ENCODE measurements around the gene NIFK. TPM values are rescaled to one million over a fixed set of nuclear protein-coding genes. Genes with fewer than 3 reads are reported as not detected.

NIFK gene
- total and polyA plus RNA-seq, 10 donors = 28.4 to 74.7 (median 44.9) TPM

GRCh38 chr2:121776885-121777698, 40.4 kb upstream of the NIFK start:
- Histone ChIP-seq H3K4me3 (no peak overlapping the region), H3K27me3 (replicated peaks in 1 of 7) (peaks cover 0 to 7% (median 0%) of the 10 kb centered on the region in 7 donors), H3K4me1 (no peaks in the 10 kb centered on the region), H3K36me3 (no peaks in the 10 kb centered on the region), H3K27ac (no peak overlapping the region), H3K9me3 (no peaks in the 10 kb centered on the region)
- intact Hi-C loops (cut with DNase I; ENCODE audit: low total_unique reads) = no loop called here
- WGBS, 5 donors = 74 to 88% (median 83%) methylated on average over 12 of the region's 12 CpGs
- TF ChIP-seq POLR2AphosphoS5 (IDR thresholded peaks at IDR 0.05) = no peak
- TF ChIP-seq CTCF (IDR thresholded peaks at IDR 0.05 in 8 of 11, conservative IDR thresholded peaks at IDR 0.05 in 3 of 11) = no peak
- no peak for TF ChIP-seq POLR2A (IDR thresholded peaks at IDR 0.05)
- no peak for DNase-seq

- TF ChIP-seq POLR2A (IDR thresholded peaks at IDR 0.05) = no peak
- no peak for TF ChIP-seq CTCF (IDR thresholded peaks at IDR 0.05 in 8 of 11, conservative IDR thresholded peaks at IDR 0.05 in 3 of 11)
- no peak for TF ChIP-seq POLR2AphosphoS5 (IDR thresholded peaks at IDR 0.05)
- intact Hi-C loops (cut with DNase I; ENCODE audit: low total_unique reads) = no loop called here
- no peak for DNase-seq
These were observed 39.7 kb upstream of the NIFK start for GRCh38 chr2:121776361-121776760.

GRCh38 chr2:121774235-121774634, 37.6 kb upstream of the NIFK start:
- H3K27me3 ChIP-seq (replicated peaks in 1 of 7) = no peaks in the 10 kb centered on the region
- intact Hi-C loops (cut with DNase I; ENCODE audit: low total_unique reads) = no loop called here
- H3K9me3 ChIP-seq = no peaks in the 10 kb centered on the region
- H3K36me3 ChIP-seq = peaks cover 0 to 13% (median 3%) of the 10 kb centered on the region in 6 donors
- no peak overlapping the region for H3K4me3 ChIP-seq
- TF ChIP-seq CTCF (IDR thresholded peaks at IDR 0.05 in 8 of 11, conservative IDR thresholded peaks at IDR 0.05 in 3 of 11) = no peak
- TF ChIP-seq POLR2AphosphoS5 (IDR thresholded peaks at IDR 0.05) = no peak
- TF ChIP-seq POLR2A (IDR thresholded peaks at IDR 0.05) = no peak
- WGBS, 5 donors = 88 to 96% (median 95%) methylated on average over 13 of the region's 13 CpGs
- H3K4me1 ChIP-seq = no peaks in the 10 kb centered on the region
- no peak for DNase-seq
- no peak overlapping the region for H3K27ac ChIP-seq

More at GRCh38 chr2:121776361-121776760, 39.7 kb upstream of the NIFK start:
- Histone ChIP-seq H3K4me1 (no peaks in the 10 kb centered on the region), H3K9me3 (no peaks in the 10 kb centered on the region), H3K27ac (no peak overlapping the region), H3K36me3 (no peaks in the 10 kb centered on the region), H3K27me3 (replicated peaks in 1 of 7) (peaks cover 0 to under 1% (median 0%) of the 10 kb centered on the region in 7 donors), H3K4me3 (no peak overlapping the region)
- 71 to 83% (median 80%) methylated on average over 3 of the region's 3 CpGs for WGBS, 5 donors

GRCh38 chr2:121771976-121772742, 35.5 kb upstream of the NIFK start:
- no peak for TF ChIP-seq CTCF (IDR thresholded peaks at IDR 0.05 in 8 of 11, conservative IDR thresholded peaks at IDR 0.05 in 3 of 11)
- TF ChIP-seq POLR2AphosphoS5 (IDR thresholded peaks at IDR 0.05) = no peak
- no peak for TF ChIP-seq POLR2A (IDR thresholded peaks at IDR 0.05)
- WGBS, 5 donors = 50 to 67% (median 60%) methylated on average over 6 of the region's 6 CpGs
- H3K4me3 ChIP-seq = no peak overlapping the region
- no peak for DNase-seq
- intact Hi-C loops (cut with DNase I; ENCODE audit: low total_unique reads) = no loop called here
- H3K27me3 ChIP-seq (replicated peaks in 1 of 7) = no peaks in the 10 kb centered on the region
- no peaks in the 10 kb centered on the region for H3K4me1 ChIP-seq
- H3K27ac ChIP-seq = no peak overlapping the region
- H3K9me3 ChIP-seq = no peaks in the 10 kb centered on the region
- peaks cover 0 to 34% (median 17%) of the 10 kb centered on the region in 6 donors for H3K36me3 ChIP-seq

Measured in spleen (tissue), 11 donors.